Stimulated activated CD4-positive, alpha-beta T cell treated with anti-CD3 and anti-CD28 coated beads, Interleukin-12 subunit alpha, Interleukin-12 subunit beta, amount 100 ng/mL, for 48 hours (primary cell): ENCODE results near the gene FEN1.

Experiments
- DNase-seq, 3 donors: peaks; one replicate each; pipeline ENCODE4 v3.0.0-alpha.2; 2020; ENCODE audit warnings: low read depth in 2 of 3, low spot score in 1 of 3

The FEN1 gene

GRCh38 chr11:61792310-61793082 lies at the start of gene FEN1, which contains the start of gene TMEM258:
Gene FEN1 (plus strand): TSS chr11:61792911. CDS start chr11:61795362, 2,451 bp downstream.
Gene TMEM258 (minus strand): TSS chr11:61792599. CDS start chr11:61792558, 41 bp downstream.
- DNase-seq = peak; percentile 78 to 86 (median 81)

GRCh38 chr11:61743486-61744095 lies 49.1 kb upstream of the FEN1 start:
- DNase-seq = no peak

GRCh38 chr11:61744181-61744580 lies 48.5 kb upstream of the FEN1 start:
- no peak for DNase-seq

- no peak for DNase-seq
These were observed 48.0 kb upstream of the FEN1 start for GRCh38 chr11:61744609-61745156.

GRCh38 chr11:61745781-61746441 lies 46.8 kb upstream of the FEN1 start:
- DNase-seq = no peak

GRCh38 chr11:61746442-61747191 lies 46.1 kb upstream of the FEN1 start:
- no peak for DNase-seq

- peak in 1 of 3 donors; percentile 31 for DNase-seq
These were observed 45.3 kb upstream of the FEN1 start for GRCh38 chr11:61747192-61747966.

- no peak for DNase-seq
These were observed 44.8 kb upstream of the FEN1 start for GRCh38 chr11:61747967-61748285.

GRCh38 chr11:61749591-61750217 lies 43.0 kb upstream of the FEN1 start:
- no peak for DNase-seq

GRCh38 chr11:61750631-61751273 lies 42.0 kb upstream of the FEN1 start:
- DNase-seq = no peak

GRCh38 chr11:61751384-61751783 lies 41.3 kb upstream of the FEN1 start:
- DNase-seq = no peak

GRCh38 chr11:61752117-61752924 lies 40.4 kb upstream of the FEN1 start, which contains the start of gene MYRF:
Gene MYRF (plus strand): TSS chr11:61752636. CDS start chr11:61752745, 109 bp downstream.
- peak; percentile 18 to 48 (median 40) for DNase-seq

- no peak for DNase-seq
These were observed 39.7 kb upstream of the FEN1 start for GRCh38 chr11:61752925-61753521.

- no peak for DNase-seq
These were observed 39.0 kb upstream of the FEN1 start for GRCh38 chr11:61753672-61754071.

GRCh38 chr11:61754534-61755482 lies 37.9 kb upstream of the FEN1 start:
- DNase-seq = no peak

- DNase-seq = no peak
These were observed 36.6 kb upstream of the FEN1 start for GRCh38 chr11:61756147-61756451.
